Measurements from ENCODE around the gene YPEL1. TPM values are rescaled to one million over a fixed set of nuclear protein-coding genes. Genes with fewer than 3 reads are reported as not detected.

The YPEL1 gene
- total RNA-seq, 4 donors from 2014 or later = 1.5 to 5.1 (median 2.4) TPM

DNA sequence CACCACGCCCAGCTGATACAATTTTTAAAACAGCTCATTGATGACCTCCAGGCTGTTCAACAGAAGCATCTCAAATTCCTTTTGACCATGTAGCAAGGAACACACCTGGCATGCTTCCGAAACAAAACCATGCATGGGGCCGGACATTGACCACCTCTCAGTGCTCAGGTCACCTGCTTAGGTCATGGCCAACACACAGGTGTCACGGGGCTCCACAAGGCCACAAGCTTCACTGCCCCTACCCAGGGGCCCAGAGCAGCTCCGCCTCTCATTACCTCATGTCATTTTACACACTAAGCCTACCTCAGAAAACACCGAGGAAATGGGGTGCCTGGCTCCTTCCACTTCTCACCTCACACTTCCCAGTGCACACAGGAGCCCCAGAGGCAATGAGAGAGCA lies 26.6 kb downstream of the YPEL1 start:
- no peak for DNase-seq (ENCODE audit: low spot score in 2 of 2)
- WGBS = 100% methylated on average over 6 of the region's 6 CpGs
- no peaks in the 10 kb centered on the region for H3K36me3 ChIP-seq

GRCh38 chr22:21707677-21708076 lies 27.9 kb downstream of the YPEL1 start:
- Histone ChIP-seq H3K27me3 (no peaks in the 10 kb centered on the region), H3K4me1 (no peaks in the 10 kb centered on the region), H3K36me3 (no peaks in the 10 kb centered on the region), H3K4me3 (no peak overlapping the region), H3K9me3 (no peaks in the 10 kb centered on the region), H3K27ac (no peak overlapping the region)
- 68% methylated on average over 3 of the region's 3 CpGs for WGBS
- TF ChIP-seq POLR2A (IDR thresholded peaks at IDR 0.05) (no peak), EP300 (IDR thresholded peaks at IDR 0.05) (no peak), CTCF (IDR thresholded peaks at IDR 0.05) (no peak)
- no peak for DNase-seq (ENCODE audit: low spot score in 2 of 2)

More for the DNA sequence above, 26.6 kb downstream of the YPEL1 start:
- peaks cover 8% of the 10 kb centered on the region for H3K4me1 ChIP-seq
- no peaks in the 10 kb centered on the region for H3K27me3 ChIP-seq
- H3K9me3 ChIP-seq = no peaks in the 10 kb centered on the region
- H3K4me3 ChIP-seq = no peak overlapping the region
- TF ChIP-seq POLR2A (IDR thresholded peaks at IDR 0.05) (no peak), CTCF (IDR thresholded peaks at IDR 0.05) (no peak), EP300 (IDR thresholded peaks at IDR 0.05) (no peak), POLR2AphosphoS5 (IDR thresholded peaks at IDR 0.05) (no peak)
- H3K27ac ChIP-seq = no peak overlapping the region

DNA sequence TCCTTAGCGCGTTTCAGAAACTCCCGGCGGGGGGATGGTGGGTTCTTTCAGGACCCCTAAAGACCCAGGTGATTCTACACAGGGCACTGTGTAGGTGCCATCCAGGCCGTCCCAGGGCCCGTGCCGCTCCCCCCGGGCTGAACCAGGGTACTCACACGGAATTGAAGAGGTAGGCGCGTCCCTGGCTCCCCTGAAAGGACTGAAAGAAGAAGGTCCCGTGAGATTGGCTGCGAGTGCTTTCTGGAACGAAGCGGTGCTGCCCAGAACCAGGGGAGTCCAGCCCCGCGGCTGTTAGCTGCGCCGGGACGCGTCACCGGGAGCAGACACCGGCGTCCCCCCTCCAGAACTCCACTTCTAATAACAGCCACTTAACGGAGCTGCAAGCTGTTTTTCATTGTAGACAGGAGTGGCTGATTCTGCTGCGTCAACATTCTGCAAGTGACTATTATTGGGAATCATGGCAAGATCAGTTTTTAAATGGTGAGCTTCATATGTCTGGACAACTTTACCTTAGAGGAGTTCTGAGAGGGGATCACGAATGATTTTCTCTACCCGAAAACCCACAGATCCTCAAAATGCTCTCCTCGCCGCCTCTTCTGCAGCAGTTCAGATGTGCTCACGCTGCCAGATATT lies 31.8 kb downstream of the YPEL1 start:
- no peak overlapping the region for H3K4me3 ChIP-seq
- H3K36me3 ChIP-seq = peaks cover 20% of the 10 kb centered on the region
- WGBS = 90% methylated on average over 20 of the region's 31 CpGs
- no peak overlapping the region for H3K27ac ChIP-seq
- H3K27me3 ChIP-seq = no peaks in the 10 kb centered on the region
- TF ChIP-seq CTCF (IDR thresholded peaks at IDR 0.05) (no peak), POLR2A (IDR thresholded peaks at IDR 0.05) (no peak), POLR2AphosphoS5 (IDR thresholded peaks at IDR 0.05) (no peak), EP300 (IDR thresholded peaks at IDR 0.05) (no peak)
- no peaks in the 10 kb centered on the region for H3K9me3 ChIP-seq
- H3K4me1 ChIP-seq = no peaks in the 10 kb centered on the region
- DNase-seq (ENCODE audit: low spot score in 2 of 2) = no peak

DNA sequence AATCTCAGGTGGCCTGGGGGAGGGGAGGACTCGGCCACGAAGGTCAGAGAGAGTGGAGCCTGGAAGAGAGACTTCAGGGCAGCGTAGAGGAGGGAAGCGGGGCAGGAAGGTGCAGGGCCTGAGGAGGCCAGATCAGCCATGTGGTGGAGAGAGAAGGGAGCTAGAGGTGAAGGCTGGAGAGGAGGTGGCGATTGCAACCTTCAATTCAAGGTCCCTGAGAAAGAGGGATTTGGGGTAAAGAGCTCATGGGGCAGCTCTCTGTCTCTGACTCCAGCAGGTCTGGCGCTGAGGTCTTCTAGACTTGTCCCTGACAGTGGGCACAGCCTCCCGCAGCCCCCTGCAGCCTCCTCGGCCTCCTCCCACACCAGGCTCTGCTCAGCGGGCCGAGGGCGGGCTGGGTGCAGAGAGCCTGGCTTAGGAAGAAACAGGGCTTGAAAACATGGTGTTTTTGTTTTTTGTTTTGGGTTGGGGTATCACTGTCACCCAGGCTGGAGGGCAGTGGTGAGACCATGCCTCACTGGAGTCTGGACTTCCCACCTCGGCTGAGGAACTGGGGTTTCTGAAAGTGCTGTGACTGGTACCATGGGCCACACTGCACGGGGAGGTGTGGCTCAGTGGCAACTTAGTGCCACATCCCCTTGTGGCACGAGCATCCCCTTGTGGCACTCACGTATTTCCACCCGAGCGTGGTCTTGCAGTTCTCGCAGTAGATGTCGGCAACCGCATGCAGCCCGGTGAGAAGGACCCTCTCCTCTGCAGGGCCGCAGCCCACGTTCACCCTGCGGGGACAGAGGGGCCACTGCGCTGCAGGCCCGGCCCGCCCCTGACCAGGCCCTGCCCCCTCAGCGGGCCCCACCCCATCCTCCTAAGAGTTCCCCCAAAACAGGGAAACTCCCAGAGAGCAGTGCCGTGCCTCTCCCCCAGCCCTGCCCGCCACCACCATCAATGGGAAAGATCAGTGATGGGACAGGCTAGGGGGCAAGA lies 32.6 kb downstream of the YPEL1 start:
- DNase-seq (ENCODE audit: low spot score in 2 of 2) = no peak
- H3K36me3 ChIP-seq = peaks cover 24% of the 10 kb centered on the region
- 88% methylated on average over 11 of the region's 30 CpGs for WGBS
- H3K27ac ChIP-seq = no peak overlapping the region
- H3K4me3 ChIP-seq = no peak overlapping the region
- H3K4me1 ChIP-seq = no peaks in the 10 kb centered on the region
- no peaks in the 10 kb centered on the region for H3K9me3 ChIP-seq
- no peaks in the 10 kb centered on the region for H3K27me3 ChIP-seq
- TF ChIP-seq EP300 (IDR thresholded peaks at IDR 0.05) (no peak), POLR2AphosphoS5 (IDR thresholded peaks at IDR 0.05) (no peak), POLR2A (IDR thresholded peaks at IDR 0.05) (no peak), CTCF (IDR thresholded peaks at IDR 0.05) (no peak)

DNA sequence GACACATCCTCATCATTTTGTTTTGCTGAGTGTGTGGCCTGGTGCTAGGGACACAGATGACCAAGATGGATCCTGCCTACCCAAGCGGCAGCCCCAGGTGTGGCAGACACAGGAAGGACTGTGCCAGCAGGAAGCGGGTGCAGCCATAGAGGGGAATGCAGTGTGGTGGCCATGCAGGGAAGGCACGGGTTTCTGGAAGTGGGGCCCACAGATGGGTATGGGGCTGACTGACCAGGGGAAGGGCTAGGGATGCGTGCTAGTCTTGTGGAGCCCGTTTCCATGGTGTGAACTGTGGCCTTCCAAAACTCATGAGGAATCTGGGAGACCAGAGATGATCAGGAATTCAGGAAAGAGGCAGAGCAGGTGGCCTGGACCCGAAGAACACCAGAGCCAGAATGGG lies 33.5 kb downstream of the YPEL1 start:
- Histone ChIP-seq H3K27ac (no peak overlapping the region), H3K4me1 (no peaks in the 10 kb centered on the region), H3K4me3 (no peak overlapping the region), H3K36me3 (peaks cover 30% of the 10 kb centered on the region), H3K9me3 (no peaks in the 10 kb centered on the region), H3K27me3 (no peaks in the 10 kb centered on the region)
- DNase-seq (ENCODE audit: low spot score in 2 of 2) = no peak
- WGBS = 91% methylated on average over 6 of the region's 6 CpGs
- TF ChIP-seq POLR2AphosphoS5 (IDR thresholded peaks at IDR 0.05) (no peak), CTCF (IDR thresholded peaks at IDR 0.05) (no peak), POLR2A (IDR thresholded peaks at IDR 0.05) (no peak), EP300 (IDR thresholded peaks at IDR 0.05) (no peak)

Data from suprapubic skin (tissue), 4 donors.